GM20000 (cell line): Measurements from ENCODE around the gene PRKACA.
A peak's percentile ranks its signal among the peaks of the same experiment; 100 is the strongest.
"Not testable (repeated sequence)": the region's sequence is repeated elsewhere in the genome, so short reads cannot be mapped to it uniquely, and the experiment has no call there.

Experiments used
- DNase-seq: peaks from one replicate; pipeline ENCODE4 v3.0.0; 2012; ENCODE audit warnings: low spot score
- TF ChIP-seq, protein P1 (sequence below): IDR thresholded peaks from 2 replicates; pipeline ENCODE4 v1.5.1; 2012; ENCODE audit warnings: mild to moderate bottlenecking, control low read depth; ENCODE audit errors: extremely low read depth, missing control alignments

Gene PRKACA

DNA sequence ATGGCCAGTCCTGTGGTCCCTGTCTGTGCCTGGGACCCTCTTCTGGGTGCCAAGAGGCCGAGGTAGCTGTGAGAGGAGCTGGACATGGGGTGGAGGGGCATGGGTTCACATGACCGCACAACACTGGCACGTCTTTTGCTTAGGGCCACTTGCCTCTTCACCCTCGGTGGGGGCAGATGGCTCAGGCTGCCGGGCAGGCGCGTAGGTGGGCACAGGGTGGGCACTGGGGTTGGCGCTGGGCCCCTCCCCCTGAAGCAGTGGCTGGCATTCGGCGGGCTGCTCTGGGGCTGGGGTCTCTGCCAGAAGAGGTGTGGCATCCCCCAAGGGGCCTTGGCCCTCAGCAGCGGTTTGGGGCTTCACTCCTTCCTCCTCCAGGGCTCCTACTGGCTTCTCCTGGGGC, 64.1 kb downstream of the PRKACA start:
- DNase-seq = peak; percentile 8
- TF ChIP-seq, protein P1, sequence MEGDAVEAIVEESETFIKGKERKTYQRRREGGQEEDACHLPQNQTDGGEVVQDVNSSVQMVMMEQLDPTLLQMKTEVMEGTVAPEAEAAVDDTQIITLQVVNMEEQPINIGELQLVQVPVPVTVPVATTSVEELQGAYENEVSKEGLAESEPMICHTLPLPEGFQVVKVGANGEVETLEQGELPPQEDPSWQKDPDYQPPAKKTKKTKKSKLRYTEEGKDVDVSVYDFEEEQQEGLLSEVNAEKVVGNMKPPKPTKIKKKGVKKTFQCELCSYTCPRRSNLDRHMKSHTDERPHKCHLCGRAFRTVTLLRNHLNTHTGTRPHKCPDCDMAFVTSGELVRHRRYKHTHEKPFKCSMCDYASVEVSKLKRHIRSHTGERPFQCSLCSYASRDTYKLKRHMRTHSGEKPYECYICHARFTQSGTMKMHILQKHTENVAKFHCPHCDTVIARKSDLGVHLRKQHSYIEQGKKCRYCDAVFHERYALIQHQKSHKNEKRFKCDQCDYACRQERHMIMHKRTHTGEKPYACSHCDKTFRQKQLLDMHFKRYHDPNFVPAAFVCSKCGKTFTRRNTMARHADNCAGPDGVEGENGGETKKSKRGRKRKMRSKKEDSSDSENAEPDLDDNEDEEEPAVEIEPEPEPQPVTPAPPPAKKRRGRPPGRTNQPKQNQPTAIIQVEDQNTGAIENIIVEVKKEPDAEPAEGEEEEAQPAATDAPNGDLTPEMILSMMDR = no peak

DNA sequence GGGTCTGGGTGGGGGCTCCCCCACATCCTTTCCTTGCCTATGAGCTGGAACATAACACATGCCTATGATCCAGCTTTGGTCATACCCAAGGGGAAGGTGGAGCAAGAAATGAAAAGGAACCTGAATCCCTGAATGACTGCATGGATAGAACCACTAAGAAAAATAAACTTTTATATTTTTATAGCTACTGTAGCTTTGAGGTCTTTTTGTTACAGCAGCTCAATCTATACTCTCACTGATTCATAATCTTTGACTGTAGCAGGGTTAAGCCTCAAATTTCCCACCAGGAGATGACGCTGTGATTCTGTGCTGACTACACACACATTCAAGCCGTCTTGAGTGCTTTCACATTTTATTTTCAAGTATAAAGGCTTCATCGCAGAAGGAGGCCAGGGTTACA, 64.5 kb downstream of the PRKACA start:
- TF ChIP-seq, protein P1 = no peak

DNA sequence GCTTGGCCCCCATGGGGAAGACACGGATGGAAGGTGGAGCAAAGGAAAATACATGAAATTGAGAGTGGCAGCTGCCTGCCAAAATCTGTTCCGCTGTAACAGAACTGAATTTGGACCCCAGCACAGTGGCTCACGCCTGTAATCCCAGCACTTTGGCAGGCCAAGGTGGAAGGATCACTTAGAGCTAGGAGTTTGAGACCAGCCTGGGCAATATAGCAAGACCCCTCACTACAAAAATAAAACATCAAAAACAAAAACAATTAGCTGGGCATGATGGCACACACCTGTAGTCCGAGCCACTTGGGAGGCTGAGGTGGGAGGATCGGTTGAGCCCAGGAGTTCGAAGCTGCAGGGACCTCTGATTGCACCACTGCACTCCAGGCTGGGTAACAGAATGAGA, 65.1 kb downstream of the PRKACA start:
- TF ChIP-seq, protein P1 = no peak
- DNase-seq = no peak

More for the DNA sequence above, 64.5 kb downstream of the PRKACA start:
- DNase-seq = no peak

DNA sequence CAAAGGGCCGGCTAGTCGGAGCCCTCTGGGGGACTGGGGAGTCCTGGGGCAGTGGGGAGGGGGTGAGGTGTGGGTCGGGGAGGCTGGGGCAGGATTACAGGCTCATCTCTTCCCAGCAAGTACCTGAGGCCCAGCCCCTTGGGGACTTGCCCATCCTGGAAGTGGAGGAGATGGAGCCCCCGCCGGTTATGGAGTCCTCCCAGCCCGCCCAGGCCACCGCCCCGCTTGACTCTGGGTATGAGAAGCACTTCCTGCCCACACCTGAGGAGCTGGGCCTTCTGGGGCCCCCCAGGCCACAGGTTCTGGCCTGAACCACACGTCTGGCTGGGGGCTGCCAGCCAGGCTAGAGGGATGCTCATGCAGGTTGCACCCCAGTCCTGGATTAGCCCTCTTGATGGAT, 65.6 kb downstream of the PRKACA start:
- no peak for DNase-seq
- TF ChIP-seq, protein P1 = no peak

DNA sequence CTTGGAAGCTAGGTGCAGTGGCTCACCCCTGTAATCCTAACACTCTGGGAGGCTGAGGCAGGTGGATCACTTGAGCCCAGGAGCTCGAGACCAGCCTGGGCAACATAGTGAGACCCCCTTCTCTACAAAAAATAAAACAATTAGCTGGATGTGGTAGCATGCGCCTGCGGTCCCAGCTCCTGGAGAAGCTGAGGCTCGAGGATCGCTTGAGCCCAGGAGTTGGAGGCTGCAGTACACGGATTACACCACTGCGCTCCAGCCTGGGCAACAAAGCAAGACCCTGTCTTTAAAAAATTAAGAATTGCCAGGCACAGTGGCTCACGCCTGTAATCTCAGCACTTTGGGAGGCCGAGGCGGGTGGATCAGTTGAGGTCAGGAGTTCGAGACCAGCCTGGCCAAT, 66.6 kb downstream of the PRKACA start:
- not testable (repeated sequence) for DNase-seq

DNA sequence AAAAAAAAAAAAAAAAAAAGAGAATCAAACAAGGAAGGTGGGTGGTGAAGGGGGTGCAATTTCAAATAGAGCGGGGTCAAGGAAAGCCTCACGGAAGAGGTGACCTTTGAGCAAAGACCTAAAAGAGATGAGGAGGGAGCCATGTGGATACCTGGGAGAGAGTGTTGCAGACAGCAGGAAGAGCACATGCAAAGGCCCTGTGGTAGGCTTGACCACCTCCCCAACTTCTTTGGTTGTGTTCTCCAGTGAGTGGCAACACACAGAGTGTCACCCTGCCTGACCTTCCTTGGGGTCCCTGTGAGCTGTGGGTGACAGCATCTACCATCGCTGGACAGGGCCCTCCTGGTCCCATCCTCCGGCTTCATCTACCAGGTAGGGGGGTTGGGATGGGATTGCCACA, 67.0 kb downstream of the PRKACA start:
- DNase-seq = no peak
- TF ChIP-seq, protein P1 = no peak

DNA sequence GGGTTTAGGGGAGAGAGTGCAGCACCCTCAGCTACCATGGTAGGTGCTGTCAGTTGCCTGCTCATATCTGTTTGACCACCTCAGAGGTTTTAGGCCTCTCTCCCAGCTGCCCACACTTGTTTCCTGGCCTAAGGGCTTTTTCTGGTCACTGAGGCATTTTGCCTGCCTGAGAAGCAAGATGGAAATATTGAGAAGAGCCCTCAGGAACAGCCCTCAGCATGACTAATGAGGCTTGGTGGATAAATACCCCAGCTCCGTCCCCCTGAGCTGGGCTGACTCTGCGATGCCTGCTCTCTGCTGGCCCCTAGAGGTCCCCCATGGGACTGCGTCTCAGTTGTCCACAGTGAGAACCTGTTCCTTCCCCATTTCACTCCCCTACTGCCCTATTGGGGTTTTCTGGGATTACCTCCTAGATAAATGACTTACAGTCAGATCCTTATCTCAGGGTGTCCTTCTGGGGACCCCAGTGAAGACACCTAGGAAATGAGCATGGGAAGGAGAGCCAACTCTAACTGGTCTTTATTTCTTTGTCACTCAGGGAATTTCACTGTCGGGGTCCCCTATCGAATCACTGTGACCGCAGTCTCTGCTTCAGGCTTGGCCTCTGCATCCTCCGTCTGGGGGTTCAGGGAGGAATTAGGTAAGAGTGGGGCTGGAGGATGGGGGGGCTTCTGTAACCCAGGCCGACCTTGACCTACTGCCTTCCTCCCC, 69.0 kb downstream of the PRKACA start:
- TF ChIP-seq, protein P1 = peak; percentile 90
- peak; percentile 74 for DNase-seq

DNA sequence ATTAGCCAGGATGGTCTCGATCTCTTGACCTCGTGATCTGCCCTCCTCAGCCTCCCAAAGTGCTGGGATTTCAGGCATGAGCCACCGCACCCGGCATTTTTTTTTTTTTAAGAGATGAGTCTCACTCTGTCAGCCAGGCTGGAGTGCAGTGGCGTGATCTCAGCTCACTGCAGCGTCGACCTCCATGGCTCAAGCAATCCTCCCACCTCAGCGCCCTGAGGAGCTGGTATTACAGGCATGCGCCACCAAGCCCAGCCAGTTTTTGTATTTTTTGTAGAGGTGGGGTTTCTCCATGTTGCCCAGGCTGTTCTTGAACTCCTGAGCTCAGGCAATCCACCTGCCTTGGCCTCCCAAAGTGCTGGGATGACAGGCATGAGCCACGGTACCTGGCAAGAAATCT, 69.7 kb downstream of the PRKACA start:
- not testable (repeated sequence) for DNase-seq
